K562 (cell line): ENCODE results near the gene ZNF410. TPM values are rescaled to one million over a fixed set of nuclear protein-coding genes. Genes with fewer than 3 reads are reported as not detected.

ENCODE experiments used
- AFF1 ChIP-seq, 2 experiments: fragments of 450-650 bp; IDR thresholded peaks; 2 replicates each; pipeline ENCODE4 v1.6.1; 2018; ENCODE audit warnings: mild to moderate bottlenecking in 2 of 2, low read depth in 1 of 2; ENCODE audit not compliant: partially characterized antibody in 2 of 2
- LCOR ChIP-seq: sonication (generic); formaldehyde crosslinking; IDR thresholded peaks from 2 replicates; pipeline ENCODE4 v1.8.0; 2022; ENCODE audit warnings: mild to moderate bottlenecking, missing genetic modification reagents
- NFRKB ChIP-seq: fragments of 450-650 bp; IDR thresholded peaks from 2 replicates; pipeline ENCODE4 v1.6.1; 2016; ENCODE audit warnings: low read depth
- PCBP1 ChIP-seq: fragments of 200-400 bp; formaldehyde crosslinking; IDR thresholded peaks from 2 replicates; pipeline ENCODE4 v1.6.1; 2018; ENCODE audit warnings: mild to moderate bottlenecking, low read depth, low read length; ENCODE audit not compliant: poor library complexity, severe bottlenecking
- REST ChIP-seq, 2 experiments: fragments of 450-650 bp; formaldehyde crosslinking in 1 of 2; IDR thresholded peaks; 2 replicates each; pipeline versions ENCODE4 v1.4.0 to v1.6.1; 2014 to 2020; ENCODE audit warnings: mild to moderate bottlenecking in 2 of 2, borderline replicate concordance in 1 of 2, low read depth in 1 of 2
- RHOXF2B ChIP-seq: fragments of 250-450 bp; sonication (Bioruptor Pico); conservative IDR thresholded peaks from 2 replicates; pipeline ENCODE4 v1.5.1; 2021
- XRCC3 ChIP-seq: fragments of 450-650 bp; IDR thresholded peaks from 2 replicates; pipeline ENCODE4 v1.6.1; 2017; ENCODE audit warnings: mild to moderate bottlenecking, moderate library complexity
- ZNF408 ChIP-seq: fragments of 250-450 bp; sonication (Bioruptor Pico); IDR thresholded peaks from 2 replicates; pipeline ENCODE4 v1.4.0; 2020; ENCODE audit warnings: low read depth, mild to moderate bottlenecking, moderate library complexity
- ZNF444 ChIP-seq: fragments of 250-450 bp; sonication (Bioruptor Pico); IDR thresholded peaks from 2 replicates; pipeline ENCODE4 v1.4.0; 2020; ENCODE audit warnings: mild to moderate bottlenecking, moderate library complexity
- ZNF507 ChIP-seq: conservative IDR thresholded peaks from 2 replicates; pipeline ENCODE4 v1.6.1; 2017; ENCODE audit warnings: missing genetic modification characterization, missing compliant biosample characterization
- ZNF57 ChIP-seq: fragments of 450-650 bp; formaldehyde crosslinking; IDR thresholded peaks from 2 replicates; pipeline ENCODE4 v1.4.0; 2020; ENCODE audit warnings: mild to moderate bottlenecking, moderate library complexity
- polyA plus RNA-seq, 8 experiments: library from polyadenylated mRNA; depleted of rRNA in 4 of 8; stranded (reverse) in 5 of 8; unstranded in 3 of 8; fragments of >200 nt; fragmentation: Nextera tagmentation in 2 of 8; fragmentation: Illumina TruSeq in 1 of 8; extraction: Ambion mirVana in 2 of 8; extraction: Trizol in 1 of 8; gene quantifications; 2 replicates each; pipeline versions ENCODE4 v1.2.1 to v1.2.3, GENCODE V29; 2011 to 2014; ENCODE audit warnings: inconsistent platforms in 1 of 8, missing spikeins in 1 of 8
- total RNA-seq, 7 experiments: library from RNA; depleted of rRNA in 6 of 7; stranded (reverse); fragments of >200 nt in 6 of 7; fragmentation: Illumina TruSeq in 2 of 7; extraction: Trizol in 2 of 7; gene quantifications; 2 replicates each; pipeline versions ENCODE4 v1.2.1 to v1.2.3, GENCODE V29; 2011 to 2021; ENCODE audit warnings: low replicate concordance in 1 of 7
- TF ChIP-seq, protein P1 (sequence below): fragments of 450-650 bp; IDR thresholded peaks from 2 replicates; pipeline ENCODE4 v1.6.1; 2016

Gene ZNF410
- total and polyA plus RNA-seq, 9 of the 15 experiments (the other 6 are each of a cell fraction or from before 2014, with no cell fraction given) = 20.5 to 64.8 (median 38.7) TPM

- TF ChIP-seq REST (IDR thresholded peaks at IDR 0.05; ENCODE audit: borderline replicate concordance) (peak; percentile 77), REST (CRISPR knock-in tag; IDR thresholded peaks at IDR 0.05; ENCODE audit: low read depth) (0 out of 2 replicates have a peak, but pooled peaks have one; percentile 15), PCBP1 (no peak), AFF1 (IDR thresholded peaks at IDR 0.05; ENCODE audit: low read depth in 1 of 2, partially characterized antibody in 2 of 2) (no peak), ZNF444 (CRISPR knock-in tag) (no peak), RHOXF2B (no peak), ZNF507 (no peak), ZNF57 (CRISPR knock-in tag) (no peak), LCOR (0 out of 2 replicates have a peak, but pooled peaks have one; percentile 26), NFRKB (no peak), ZNF408 (CRISPR knock-in tag) (no peak), XRCC3 (no peak)
- TF ChIP-seq, protein P1, sequence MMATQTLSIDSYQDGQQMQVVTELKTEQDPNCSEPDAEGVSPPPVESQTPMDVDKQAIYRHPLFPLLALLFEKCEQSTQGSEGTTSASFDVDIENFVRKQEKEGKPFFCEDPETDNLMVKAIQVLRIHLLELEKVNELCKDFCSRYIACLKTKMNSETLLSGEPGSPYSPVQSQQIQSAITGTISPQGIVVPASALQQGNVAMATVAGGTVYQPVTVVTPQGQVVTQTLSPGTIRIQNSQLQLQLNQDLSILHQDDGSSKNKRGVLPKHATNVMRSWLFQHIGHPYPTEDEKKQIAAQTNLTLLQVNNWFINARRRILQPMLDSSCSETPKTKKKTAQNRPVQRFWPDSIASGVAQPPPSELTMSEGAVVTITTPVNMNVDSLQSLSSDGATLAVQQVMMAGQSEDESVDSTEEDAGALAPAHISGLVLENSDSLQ = peak; percentile 75
Measured at GRCh38 chr14:73949752-73950734, 63.4 kb downstream of the ZNF410 start, which contains the start of the genes COQ6 and FAM161B (continued).
